ENCODE measurements around the gene TKFC. TPM values are rescaled to one million over a fixed set of nuclear protein-coding genes. Genes with fewer than 3 reads are reported as not detected.

TKFC gene
- total RNA-seq, 1 experiment from 2014 or later: 168 TPM

- DNase-seq: peak in 1 of 2 experiments; percentile 55
- peaks cover 19% of the 10 kb centered on the region; the same call in 1 of the 2 replicates for H3F3A ChIP-seq (ENCODE audit: insufficient read depth, low read depth)
- BruUV-seq (replicated peaks): no TSS peak
- TF ChIP-seq EZH2 (IDR thresholded peaks at IDR 0.05; ENCODE audit: low read depth) (no peak), CTCF (conservative IDR thresholded peaks at IDR 0.05) (no peak)
- intact Hi-C loops (cut with micrococcal nuclease; ENCODE audit: unreplicated experiment): no loop called here
- H3K79me2 ChIP-seq (ENCODE audit: low read depth): no peaks in the 10 kb centered on the region
- H2AFZ ChIP-seq: no peak overlapping the region
- H3K4me2 ChIP-seq: no peak overlapping the region
- H3K9me2 ChIP-seq (ENCODE audit: insufficient read depth): no peaks in the 10 kb centered on the region
- no peaks in the 10 kb centered on the region for H4K20me1 ChIP-seq (ENCODE audit: insufficient read depth)
- peaks cover 14% of the 10 kb centered on the region; the same call in 1 of the 2 replicates for H3K27me3 ChIP-seq (ENCODE audit: insufficient read depth, low read depth)
- CTCF ChIA-PET: interaction anchor here (0.6 to 1.5 kb wide), 4 partner anchors 30 to 397 kb away, joined by 3 to 4 read pairs (median 4); no protein-coding TSS in a partner anchor
- H3K36me3 ChIP-seq (ENCODE audit: low read depth): peaks cover 8% of the 10 kb centered on the region
- no peaks in the 10 kb centered on the region for H3K4me1 ChIP-seq (replicated peaks; ENCODE audit: insufficient read depth)
- H3K27ac ChIP-seq: no peak overlapping the region
- no peaks in the 10 kb centered on the region for H3K9me3 ChIP-seq (ENCODE audit: insufficient read depth, low read depth)
- H3K4me3 ChIP-seq: no peak overlapping the region
- POLR2A ChIA-PET (ENCODE audit: unreplicated experiment): interaction anchor here (0.6 kb wide), 1 partner anchor 88 kb away, joined by 3 read pairs; no protein-coding TSS in a partner anchor
Observed at GRCh38 chr11:61297746-61298145, 35.3 kb upstream of the TKFC start.

DNA sequence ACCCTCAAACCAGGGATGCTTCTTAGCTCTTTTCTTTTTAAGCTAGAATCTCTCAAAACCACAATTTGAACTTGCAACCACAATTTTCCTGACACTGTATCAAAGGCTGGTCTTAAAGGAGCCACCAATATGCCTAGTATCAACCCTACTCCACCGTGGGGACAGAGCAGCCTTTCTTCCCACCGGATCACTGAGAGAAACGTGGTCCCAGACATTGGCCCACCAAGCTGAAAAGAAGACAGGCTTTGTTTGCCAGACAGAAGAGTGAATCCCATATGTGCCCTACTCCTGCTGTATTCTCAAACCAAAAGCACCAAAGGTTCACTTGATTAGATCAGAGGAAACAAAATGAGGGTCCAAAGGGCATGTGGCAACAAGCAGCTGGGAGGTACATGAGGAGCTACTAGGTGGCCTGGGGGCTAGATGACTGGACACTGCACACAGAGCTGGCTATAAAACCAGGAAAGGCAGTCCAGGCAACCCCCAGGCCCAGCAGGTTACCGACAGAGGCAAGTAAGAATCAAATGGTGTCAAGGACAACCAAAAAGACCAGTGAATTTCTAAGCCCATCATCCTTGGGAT is 34.3 kb upstream of the TKFC start:
- POLR2A ChIA-PET (ENCODE audit: unreplicated experiment): interaction anchor here (0.6 kb wide), 2 partner anchors 159 to 359 kb away, joined by 6 to 11 read pairs; no protein-coding TSS in a partner anchor
- Histone ChIP-seq H3K36me3 (ENCODE audit: low read depth) (peaks cover 15% of the 10 kb centered on the region), H3K79me2 (ENCODE audit: low read depth) (no peaks in the 10 kb centered on the region), H3F3A (ENCODE audit: insufficient read depth, low read depth) (peaks cover 19% of the 10 kb centered on the region; the same call in 1 of the 2 replicates), H3K9me2 (ENCODE audit: insufficient read depth) (no peaks in the 10 kb centered on the region), H2AFZ (no peak overlapping the region), H3K4me1 (replicated peaks; ENCODE audit: insufficient read depth) (no peaks in the 10 kb centered on the region), H4K20me1 (ENCODE audit: insufficient read depth) (no peaks in the 10 kb centered on the region), H3K27ac (no peak overlapping the region), H3K9me3 (ENCODE audit: insufficient read depth, low read depth) (no peaks in the 10 kb centered on the region), H3K4me2 (no peak overlapping the region), H3K4me3 (no peak overlapping the region), H3K27me3 (ENCODE audit: insufficient read depth, low read depth) (peaks cover 9% of the 10 kb centered on the region; the same call in 1 of the 2 replicates)
- DNase-seq: no peak
- TF ChIP-seq CTCF (conservative IDR thresholded peaks at IDR 0.05): no peak
- no peak for TF ChIP-seq EZH2 (IDR thresholded peaks at IDR 0.05; ENCODE audit: low read depth)
- CTCF ChIA-PET: interaction anchor here (0.8 kb wide), 1 partner anchor 33 kb away, joined by 4 read pairs; no protein-coding TSS in a partner anchor
- intact Hi-C loops (cut with micrococcal nuclease; ENCODE audit: unreplicated experiment): no loop called here
- no TSS peak for BruUV-seq (replicated peaks)

GRCh38 chr11:61302550-61302949 is 30.5 kb upstream of the TKFC start:
- Histone ChIP-seq H3F3A (ENCODE audit: insufficient read depth, low read depth) (peaks cover 10% of the 10 kb centered on the region; the same call in 1 of the 2 replicates), H2AFZ (no peak overlapping the region), H3K36me3 (ENCODE audit: low read depth) (peaks cover 27% of the 10 kb centered on the region), H3K4me2 (no peak overlapping the region), H4K20me1 (ENCODE audit: insufficient read depth) (no peaks in the 10 kb centered on the region; the same call in 1 of the 2 replicates), H3K79me2 (ENCODE audit: low read depth) (no peaks in the 10 kb centered on the region), H3K9me2 (ENCODE audit: insufficient read depth) (no peaks in the 10 kb centered on the region), H3K27me3 (ENCODE audit: insufficient read depth, low read depth) (no peaks in the 10 kb centered on the region), H3K27ac (no peak overlapping the region), H3K4me1 (replicated peaks; ENCODE audit: insufficient read depth) (no peaks in the 10 kb centered on the region), H3K4me3 (no peak overlapping the region), H3K9me3 (ENCODE audit: insufficient read depth, low read depth) (no peaks in the 10 kb centered on the region)
- intact Hi-C loops (cut with micrococcal nuclease; ENCODE audit: unreplicated experiment): no loop called here
- BruUV-seq (replicated peaks): no TSS peak
- no peak for TF ChIP-seq CTCF (conservative IDR thresholded peaks at IDR 0.05)
- no peak for TF ChIP-seq EZH2 (IDR thresholded peaks at IDR 0.05; ENCODE audit: low read depth)
- ChIA-PET CTCF (no interaction called here), POLR2A (ENCODE audit: unreplicated experiment) (no interaction called here)
- no peak for DNase-seq

Data from PC-9 (cell line).